Gastrocnemius medialis (tissue), 4 donors: ENCODE measurements around the gene PRRT3. TPM values are rescaled to one million over a fixed set of nuclear protein-coding genes. Genes with fewer than 3 reads are reported as not detected.

ENCODE experiments used
- ATAC-seq, 2 donors: fragments of 150-250 bp; one replicate each; pipeline ENCODE4 v1.9.1; 2016
- DNase-seq, 2 donors: peaks; one replicate each; pipeline ENCODE4 v3.0.0-alpha.2; 2019
- H3K27ac ChIP-seq, 4 donors: fragments of 200-600 bp; sonication (generic); 1 replicate in 1 of 4; 2 replicates in 3 of 4; pipeline ENCODE4 v1.5.1; 2016 to 2018; ENCODE audit warnings: mild to moderate bottlenecking in 2 of 4, moderate library complexity in 1 of 4
- H3K27me3 ChIP-seq, 3 donors: fragments of 200-600 bp; sonication (generic) in 2 of 3; 1 replicate in 1 of 3; 2 replicates in 2 of 3; pipeline versions ENCODE4 v1.5.1 to v1.6.0; 2016 to 2019; ENCODE audit warnings: mild to moderate bottlenecking in 1 of 3, moderate library complexity in 1 of 3
- H3K36me3 ChIP-seq, 2 donors: fragments of 200-600 bp; sonication (generic) in 1 of 2; one replicate each; pipeline ENCODE4 v1.5.1; 2017 to 2018
- H3K4me1 ChIP-seq, 2 donors: fragments of 200-600 bp; sonication (generic) in 1 of 2; one replicate each; pipeline ENCODE4 v1.5.1; 2016 to 2017; ENCODE audit warnings: mild to moderate bottlenecking in 2 of 2
- H3K4me3 ChIP-seq, 4 donors: fragments of 200-600 bp; sonication (generic) in 3 of 4; 1 replicate in 1 of 4; 2 replicates in 3 of 4; pipeline ENCODE4 v1.5.1; 2016 to 2019; ENCODE audit warnings: mild to moderate bottlenecking in 2 of 4
- H3K9me3 ChIP-seq, 3 donors: fragments of 200-600 bp; sonication (generic) in 2 of 3; 1 replicate in 1 of 3; 2 replicates in 2 of 3; pipeline ENCODE4 v1.5.1; 2016 to 2019
- CTCF ChIP-seq, 5 experiments: fragments of 450-650 bp in 3 of 5; fragments of 200-600 bp in 2 of 5; sonication (generic) in 2 of 5; IDR thresholded peaks in 4 of 5; conservative IDR thresholded peaks in 1 of 5; 1 replicate in 4 of 5; 2 replicates in 1 of 5; pipeline ENCODE4 v1.5.1; 2016 to 2019; ENCODE audit warnings: antibody characterized with exemption in 5 of 5, mild to moderate bottlenecking in 3 of 5, moderate library complexity in 3 of 5
- POLR2A ChIP-seq, 2 donors: fragments of 450-650 bp; IDR thresholded peaks; one replicate each; pipeline ENCODE4 v1.6.1; 2017; ENCODE audit warnings: antibody characterized with exemption in 2 of 2, mild to moderate bottlenecking in 2 of 2, moderate library complexity in 2 of 2
- in situ Hi-C, 4 donors: fragments of 200-750 bp; cut with MboI; loops; one replicate each; pipeline versions ENCODE4 v1.15.0 to v1.8.0; 2017; ENCODE audit warnings: low sequenced_read_pairs in 4 of 4
- intact Hi-C: fragments of 100-400 bp; cut with DNase I; formaldehyde crosslinking; loops from one replicate; pipeline ENCODE4 v1.15.1; 2023; ENCODE audit warnings: low total_unique reads
- total RNA-seq, 4 donors: library from RNA; depleted of rRNA; stranded (reverse); fragments of >200 nt; gene quantifications; one replicate each; pipeline versions ENCODE4 v1.1.0 to v1.2.3, GENCODE V29; 2016

Gene PRRT3
- total RNA-seq, 4 donors from 2014 or later, result 0.92 to 7.4 (median 2.5) TPM

- peaks cover 20 to 22% of the 10 kb centered on the region in 2 donors for H3K4me1 ChIP-seq
- intact Hi-C loops, result loop anchor here (10.0 kb wide), 1 partner anchor 207 kb away; the partner anchor contains the start of gene VHL
- no peak overlapping the region for H3K4me3 ChIP-seq
- DNase-seq, result no peak
- TF ChIP-seq POLR2A (IDR thresholded peaks at IDR 0.05) (no peak), CTCF (IDR thresholded peaks at IDR 0.05 in 4 of 5, conservative IDR thresholded peaks at IDR 0.05 in 1 of 5) (no peak)
- H3K27ac ChIP-seq, result no peak overlapping the region
- no peak for ATAC-seq
- in situ Hi-C loops, result loop anchor here in 2 of 4 donors (10.0 kb wide), 2 partner anchors 87 to 93 kb away; partner anchors contain the start of genes FANCD2 (in 1 of the 2) and RPUSD3 (in 1 of the 2)
- no peaks in the 10 kb centered on the region for H3K27me3 ChIP-seq
- H3K36me3 ChIP-seq, result peaks cover 0 to 45% of the 10 kb centered on the region in 2 donors
- H3K9me3 ChIP-seq, result no peaks in the 10 kb centered on the region
Measured at GRCh38 chr3:9937486-9938238, 14.5 kb downstream of the PRRT3 start.

- no peak for DNase-seq
- ATAC-seq, result no peak
- Histone ChIP-seq H3K4me1 (peaks cover 27 to 29% of the 10 kb centered on the region in 2 donors), H3K27me3 (no peaks in the 10 kb centered on the region), H3K36me3 (peaks cover 0 to 41% of the 10 kb centered on the region in 2 donors), H3K9me3 (no peaks in the 10 kb centered on the region), H3K27ac (no peak overlapping the region), H3K4me3 (no peak overlapping the region)
- intact Hi-C loops (loop anchor here (10.0 kb wide), 1 partner anchor 209 kb away; the partner anchor contains the start of gene VHL), in situ Hi-C loops (loop anchor here in 2 of 4 donors (10.0 kb wide), 2 partner anchors 89 to 91 kb away; partner anchors contain the start of genes FANCD2 (in 1 of the 2) and RPUSD3 (in 1 of the 2))
- TF ChIP-seq CTCF (IDR thresholded peaks at IDR 0.05 in 4 of 5, conservative IDR thresholded peaks at IDR 0.05 in 1 of 5) (no peak), POLR2A (IDR thresholded peaks at IDR 0.05) (no peak)
Measured at GRCh38 chr3:9935966-9936510, 16.2 kb downstream of the PRRT3 start.

GRCh38 chr3:9934993-9935392 lies 17.2 kb downstream of the PRRT3 start:
- no peaks in the 10 kb centered on the region for H3K9me3 ChIP-seq
- peak overlapping the region in 2 of 4 donors; percentile 96 to 97 for H3K27ac ChIP-seq
- DNase-seq (no peak), ATAC-seq (no peak)
- H3K4me3 ChIP-seq, result peak overlapping the region in 3 of 4 donors; percentile 85 to 89 (median 86)
- H3K27me3 ChIP-seq, result no peaks in the 10 kb centered on the region
- peaks cover 27 to 29% of the 10 kb centered on the region in 2 donors for H3K4me1 ChIP-seq
- peaks cover 0 to 42% of the 10 kb centered on the region in 2 donors for H3K36me3 ChIP-seq
- in situ Hi-C loops, result loop anchor here in 2 of 4 donors (10.0 kb wide), 2 partner anchors 90 kb away; partner anchors contain the start of genes FANCD2 (in 1 of the 2) and RPUSD3 (in 1 of the 2)
- TF ChIP-seq CTCF (IDR thresholded peaks at IDR 0.05 in 4 of 5, conservative IDR thresholded peaks at IDR 0.05 in 1 of 5), result no peak
- no peak for TF ChIP-seq POLR2A (IDR thresholded peaks at IDR 0.05)
- intact Hi-C loops, result loop anchor here (5.0 to 10.0 kb wide), 2 partner anchors 210 to 292 kb away; partner anchors contain the start of gene VHL

GRCh38 chr3:9934235-9934621 lies 18.0 kb downstream of the PRRT3 start:
- peak overlapping the region; percentile 88 to 97 (median 96) for H3K27ac ChIP-seq
- intact Hi-C loops, result loop anchor here (5.0 to 10.0 kb wide), 2 partner anchors 211 to 293 kb away; partner anchors contain the start of gene VHL
- TF ChIP-seq POLR2A (IDR thresholded peaks at IDR 0.05), result no peak
- peak in 2 of 5 experiments; percentile 11 to 28 for TF ChIP-seq CTCF (IDR thresholded peaks at IDR 0.05 in 4 of 5, conservative IDR thresholded peaks at IDR 0.05 in 1 of 5)
- peak overlapping the region; percentile 85 to 94 (median 88) for H3K4me3 ChIP-seq
- peak in 1 of 2 donors; percentile 0 for ATAC-seq
- H3K27me3 ChIP-seq, result no peaks in the 10 kb centered on the region
- no peak for DNase-seq
- H3K9me3 ChIP-seq, result no peaks in the 10 kb centered on the region
- H3K36me3 ChIP-seq, result peaks cover 0 to 47% of the 10 kb centered on the region in 2 donors
- peaks cover 27 to 29% of the 10 kb centered on the region in 2 donors for H3K4me1 ChIP-seq
- in situ Hi-C loops, result loop anchor here in 2 of 4 donors (10.0 kb wide), 2 partner anchors 89 to 91 kb away; partner anchors contain the start of genes FANCD2 (in 1 of the 2) and RPUSD3 (in 1 of the 2)
